ENCODE data around the gene TCF15.

TCF15 gene, protein sequence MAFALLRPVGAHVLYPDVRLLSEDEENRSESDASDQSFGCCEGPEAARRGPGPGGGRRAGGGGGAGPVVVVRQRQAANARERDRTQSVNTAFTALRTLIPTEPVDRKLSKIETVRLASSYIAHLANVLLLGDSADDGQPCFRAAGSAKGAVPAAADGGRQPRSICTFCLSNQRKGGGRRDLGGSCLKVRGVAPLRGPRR

DNA sequence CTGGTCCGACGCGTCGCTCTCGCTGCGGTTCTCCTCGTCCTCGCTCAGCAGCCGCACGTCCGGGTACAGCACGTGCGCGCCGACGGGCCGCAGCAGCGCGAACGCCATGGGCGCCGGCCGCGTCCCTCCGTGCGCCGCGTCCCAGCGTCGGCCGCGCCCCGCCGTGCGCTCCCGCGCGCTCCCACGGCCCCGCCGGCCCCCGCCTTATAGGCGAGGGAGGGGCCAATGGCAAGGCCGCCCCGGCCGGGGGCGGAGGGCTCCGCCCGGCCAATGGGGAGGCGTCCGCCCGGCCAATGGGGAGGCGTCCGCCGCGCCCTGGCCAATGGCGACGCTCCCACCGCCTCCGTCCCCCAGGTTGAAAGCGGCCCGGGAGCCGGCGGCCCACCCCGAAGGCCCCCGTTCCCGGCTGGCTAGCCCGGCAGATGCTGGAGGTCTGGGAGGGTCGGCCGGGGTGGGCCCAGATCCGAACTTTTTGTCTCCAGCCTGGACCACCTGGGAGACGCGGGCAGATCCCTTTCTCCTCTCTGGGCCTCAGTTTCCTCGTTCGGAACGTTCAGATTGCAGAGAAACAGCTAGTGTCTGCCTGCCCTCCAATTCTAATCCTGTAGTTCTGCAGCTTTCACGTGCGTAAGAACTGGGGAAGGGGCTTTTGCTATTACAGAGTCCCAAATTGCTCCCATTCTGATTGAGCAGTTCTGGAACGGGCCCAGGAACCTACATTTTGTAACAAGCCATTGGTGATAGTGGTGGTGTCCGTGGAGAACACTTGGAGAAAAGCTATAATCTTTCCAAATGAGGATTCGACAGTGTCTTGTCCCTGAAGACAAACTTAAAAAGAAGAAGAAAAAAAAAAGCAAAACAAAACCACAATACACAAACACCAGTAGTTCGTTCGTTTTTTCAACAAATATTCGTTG is at the start of gene TCF15:
Gene TCF15, minus strand, starts transcription at position 180 of the 917 bp plus-strand sequence. Its CDS starts 72 bp downstream, at position 108.
- no peak for DNase-seq

DNA sequence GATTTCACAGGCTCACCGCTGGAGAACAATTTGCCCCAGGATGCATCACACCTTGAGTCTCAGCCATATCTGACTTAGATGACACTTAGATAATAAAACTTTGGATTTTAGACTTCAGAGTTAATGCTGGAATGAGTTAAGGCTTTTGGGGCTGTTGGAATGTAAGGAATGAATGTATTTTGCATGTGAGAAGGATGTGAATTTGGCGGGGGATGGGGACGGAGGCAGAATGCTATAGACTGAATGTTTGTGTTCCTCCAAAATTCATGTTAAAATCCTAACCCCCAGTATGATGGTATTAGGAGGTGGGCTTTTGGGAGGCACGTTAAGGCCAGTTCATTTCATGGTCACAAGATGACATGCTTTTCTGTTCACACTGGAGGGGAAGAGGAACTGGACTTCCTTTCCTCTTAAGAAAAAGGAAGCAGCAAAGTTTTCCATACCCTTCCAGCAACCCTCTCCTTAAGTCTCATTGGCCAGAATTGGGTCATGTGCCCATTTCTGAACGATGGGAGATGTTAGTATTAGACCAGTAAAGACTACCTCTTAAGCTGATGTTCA is 48.7 kb upstream of the TCF15 start:
- DNase-seq, result no peak

DNA sequence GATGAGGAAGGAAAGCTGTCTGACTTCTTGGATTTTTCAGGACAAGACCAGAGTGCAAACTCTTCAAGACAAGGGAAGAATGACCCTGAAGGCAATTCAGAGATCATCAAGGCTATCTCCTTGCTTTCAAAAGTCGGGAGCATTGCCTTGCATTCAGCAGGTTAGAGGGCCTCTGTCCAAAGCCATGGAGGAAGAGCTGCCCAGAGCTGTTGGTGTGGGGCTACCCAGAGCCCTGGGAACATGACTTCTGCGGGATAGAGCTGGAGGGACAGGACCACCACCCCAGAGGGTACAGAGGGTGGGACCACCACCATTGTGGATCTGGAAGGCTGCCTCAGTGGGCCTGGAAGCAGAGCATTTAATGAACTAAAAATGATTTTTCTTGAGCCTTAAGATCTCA is 48.1 kb upstream of the TCF15 start:
- DNase-seq, result no peak

DNA sequence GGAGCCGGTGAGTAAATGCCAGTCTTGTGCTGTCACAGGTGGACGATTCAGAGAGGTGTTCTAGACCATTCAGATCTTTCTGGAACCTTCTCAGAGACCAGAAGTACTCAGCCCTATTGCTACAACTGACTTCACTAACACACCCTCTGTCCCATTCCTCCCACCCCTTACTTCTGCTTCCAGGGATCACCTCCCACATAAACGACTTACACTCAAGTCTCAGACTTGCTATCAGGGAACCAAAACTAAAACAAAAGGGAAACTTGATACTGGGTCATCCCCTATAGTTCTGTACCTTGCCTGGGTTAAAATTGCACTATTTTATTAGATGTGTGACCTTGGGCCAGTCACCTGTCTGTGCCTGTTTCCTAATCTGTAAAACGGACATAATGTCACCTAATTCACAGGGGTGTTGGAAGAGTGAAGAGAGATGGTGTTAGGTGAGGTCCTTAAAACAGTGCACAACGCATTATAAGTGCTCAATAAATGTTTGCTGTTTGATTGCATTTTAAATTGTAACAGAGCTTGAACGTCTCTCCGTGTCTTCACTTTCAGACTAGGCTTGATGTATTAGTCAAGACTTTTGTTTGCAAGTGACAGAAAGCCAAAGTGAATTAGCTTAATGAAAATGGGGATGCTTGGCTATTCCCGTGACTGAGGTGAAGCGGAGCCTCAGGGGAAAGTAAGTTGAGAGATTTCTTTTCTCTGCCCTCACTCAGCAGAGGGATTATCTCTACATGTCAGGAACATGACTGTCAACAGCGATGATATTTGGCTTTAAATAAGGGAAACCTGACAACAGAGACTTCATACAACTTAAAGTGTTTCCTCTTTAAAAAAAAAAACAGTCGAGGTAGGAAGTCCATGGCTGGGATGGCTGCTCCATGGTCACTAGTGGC is 45.9 kb upstream of the TCF15 start:
- DNase-seq, result no peak

DNA sequence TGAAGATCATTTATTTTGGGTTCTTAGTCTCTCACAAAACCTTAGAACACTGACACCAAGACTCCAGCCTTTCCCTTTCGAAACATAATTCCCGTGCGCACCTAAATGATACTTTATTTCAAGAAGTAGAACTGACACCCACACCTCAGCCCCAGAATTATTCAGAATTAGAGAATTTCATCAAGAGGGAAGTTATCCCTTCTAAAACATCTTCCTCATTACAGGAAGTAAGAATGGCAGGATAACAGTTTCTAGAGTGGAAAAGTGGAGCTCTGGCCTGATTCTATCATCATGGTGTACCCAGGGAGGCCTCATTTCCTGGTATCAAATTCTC is 44.3 kb upstream of the TCF15 start:
- DNase-seq, result no peak

DNA sequence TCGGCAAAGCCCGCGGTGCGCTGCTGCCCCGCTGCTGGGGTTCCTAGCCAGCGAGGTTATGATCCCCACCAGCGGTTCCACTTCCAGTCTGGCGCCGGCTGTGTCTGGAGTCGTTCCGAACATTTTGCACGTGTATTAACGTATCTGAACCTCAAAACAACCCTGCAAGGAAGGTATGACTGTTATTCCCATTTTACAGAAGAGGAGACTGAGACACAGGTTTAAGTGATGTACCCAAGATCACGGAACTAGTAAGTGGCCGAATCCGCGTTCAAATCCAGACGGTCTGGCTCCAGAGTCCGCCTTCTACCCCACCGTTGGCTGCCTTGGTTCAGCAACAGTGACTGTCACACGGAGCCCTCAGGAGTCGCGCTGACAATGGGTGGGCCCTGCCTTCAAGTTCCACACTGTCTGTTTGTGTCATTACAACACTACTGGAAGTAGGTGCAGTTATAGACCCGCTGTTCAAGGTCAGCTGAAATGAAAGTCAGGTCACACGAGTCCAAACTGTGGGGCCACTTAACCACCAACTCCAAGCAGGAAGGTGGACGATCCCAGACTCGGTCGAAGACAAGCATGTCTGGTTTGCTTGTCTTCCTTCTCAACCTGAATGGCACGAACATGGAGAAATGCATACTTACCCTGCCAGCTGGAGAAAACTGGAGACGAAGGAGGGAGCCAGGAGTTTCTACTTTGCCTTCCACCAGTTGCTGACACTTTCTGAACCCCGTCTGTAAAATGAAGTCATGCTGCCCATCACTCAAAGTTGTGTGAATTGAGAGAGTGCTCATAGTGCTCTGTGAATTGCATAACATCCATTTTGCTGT is 43.7 kb upstream of the TCF15 start:
- DNase-seq, result no peak

DNA sequence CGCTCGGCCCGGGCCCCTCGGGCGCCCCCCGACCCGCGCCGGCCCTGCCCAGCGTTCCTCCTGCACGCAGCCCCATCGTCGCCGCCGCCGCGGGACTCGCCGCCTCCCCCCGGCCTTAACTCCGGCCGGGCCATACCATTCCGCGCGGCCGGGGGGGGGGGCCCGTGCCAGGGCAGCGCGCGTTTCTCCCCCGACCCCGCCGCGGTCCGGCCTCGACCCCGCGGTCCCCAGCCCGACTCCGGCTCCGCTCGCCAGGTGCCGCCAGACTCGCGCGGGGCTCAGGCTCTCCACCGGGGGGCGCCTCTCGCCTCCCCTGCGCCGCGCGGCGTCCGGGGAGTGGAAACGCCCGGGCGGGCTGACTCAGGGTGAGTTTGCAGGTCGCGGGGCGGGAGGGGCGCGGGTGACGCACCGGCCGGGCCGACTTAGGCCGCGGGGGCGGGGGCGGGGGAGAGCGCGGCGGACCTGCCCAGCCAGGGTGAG is 43.0 kb upstream of the TCF15 start, which contains the start of gene SRXN1:
Gene SRXN1, minus strand, starts transcription at position 91 of the 480 bp plus-strand sequence. Its CDS starts 15 bp downstream, at position 76.
- peak; percentile 83 for DNase-seq

DNA sequence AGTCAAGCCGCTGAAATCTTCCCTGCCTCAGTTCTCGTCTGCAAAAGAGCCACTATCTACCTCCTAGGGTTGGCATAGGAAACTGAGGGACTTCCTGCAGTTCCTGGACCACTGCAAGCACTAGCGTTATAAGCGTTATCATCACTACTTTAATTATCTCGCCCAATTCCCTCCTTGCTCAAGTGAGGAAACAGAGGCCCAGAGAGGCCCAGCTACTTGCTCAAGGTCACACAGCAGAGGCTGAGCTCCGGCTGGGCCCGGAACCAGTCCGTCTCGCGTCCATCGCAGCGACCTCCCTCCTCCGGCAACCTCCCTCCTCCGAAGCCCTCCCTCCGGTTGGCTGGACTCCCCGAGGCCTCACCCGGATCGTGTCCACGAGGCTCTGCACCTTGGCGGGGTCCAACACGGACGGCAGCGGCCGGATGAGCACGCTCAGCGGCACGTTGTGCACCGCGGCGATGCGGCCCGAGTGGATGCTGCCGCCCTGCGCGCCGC is 42.6 kb upstream of the TCF15 start:
- DNase-seq, result peak; percentile 21

DNA sequence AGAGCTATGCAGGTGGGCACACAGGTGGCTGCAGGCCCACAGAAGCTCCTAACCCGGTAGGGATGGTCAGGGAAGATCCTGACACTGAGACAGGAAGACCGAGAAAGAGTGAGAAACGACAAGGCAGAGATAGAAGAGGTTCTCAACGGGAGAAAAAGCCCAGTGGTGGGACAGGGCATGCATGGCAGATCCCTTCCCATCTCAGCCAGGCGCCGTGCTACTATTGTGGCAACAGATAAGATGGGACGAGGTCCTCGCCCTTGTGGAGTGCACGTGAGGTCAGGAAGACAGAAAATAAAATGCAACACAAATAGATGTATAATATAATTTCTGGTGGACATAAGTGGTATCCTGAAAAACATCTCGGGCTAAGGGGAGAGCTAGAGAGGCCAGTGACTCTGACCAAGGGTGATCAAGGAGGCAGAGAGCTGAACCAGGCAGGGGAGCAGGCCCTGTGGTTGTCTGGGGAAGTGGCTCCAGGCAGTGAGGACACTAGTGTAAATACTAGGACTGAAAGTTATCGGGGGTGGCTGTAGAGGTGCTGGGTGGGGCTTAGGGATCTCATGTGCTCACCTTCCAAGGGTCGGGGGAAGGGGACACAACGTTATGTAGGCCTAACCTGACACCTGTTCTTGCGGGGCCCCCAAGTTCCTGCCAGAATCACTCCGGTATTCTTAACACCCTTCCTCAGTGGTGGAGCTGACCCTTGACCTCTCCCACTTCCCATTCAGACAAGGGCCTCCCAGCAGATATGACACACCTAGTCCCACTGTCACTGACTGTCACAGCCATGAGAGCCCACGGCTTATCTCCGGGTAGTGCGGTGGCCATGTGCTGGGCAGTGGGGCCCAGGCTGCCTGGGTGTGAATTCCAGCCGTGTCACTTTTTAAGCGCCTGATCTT is 41.9 kb upstream of the TCF15 start:
- DNase-seq, result no peak

DNA sequence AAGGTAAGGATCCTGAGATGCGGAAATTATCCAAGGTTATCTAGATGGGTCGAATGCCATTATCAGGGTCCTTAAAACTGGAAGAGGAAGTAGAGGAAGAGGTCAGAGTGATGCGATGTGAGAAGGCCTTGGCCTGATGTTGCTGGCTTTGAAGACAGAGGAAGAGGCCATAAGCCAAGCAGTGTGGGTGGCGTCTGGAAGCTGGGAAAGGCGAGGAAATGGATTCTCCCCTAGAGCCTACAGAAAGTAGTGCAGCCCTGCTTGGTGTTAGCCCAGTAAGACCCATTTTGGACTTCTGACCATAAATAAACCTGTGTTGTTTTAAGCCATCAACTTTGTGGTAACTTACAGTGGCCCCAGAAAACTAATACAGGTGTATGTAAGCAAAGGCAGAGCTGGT is 40.8 kb upstream of the TCF15 start:
- DNase-seq, result no peak

DNA sequence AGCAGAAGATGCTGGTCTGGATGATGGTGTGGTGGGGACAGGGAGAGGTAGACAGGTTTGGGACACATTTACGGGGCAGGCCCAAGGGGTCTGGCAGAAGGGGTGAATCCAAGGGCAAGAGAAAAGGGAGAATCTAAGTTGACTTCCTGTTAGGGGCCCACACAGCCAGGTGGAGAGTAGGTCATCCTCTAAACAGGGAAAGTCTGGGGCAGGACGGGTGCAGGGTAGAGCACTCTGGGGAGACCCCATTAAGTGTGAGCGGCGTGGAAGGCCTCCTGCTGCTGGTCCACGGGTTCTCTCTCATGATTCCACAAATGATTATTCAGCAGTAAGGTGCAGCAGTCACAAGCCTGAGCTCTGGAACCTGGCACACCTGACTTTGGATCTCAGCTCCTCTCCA is 40.2 kb upstream of the TCF15 start:
- no peak for DNase-seq

DNA sequence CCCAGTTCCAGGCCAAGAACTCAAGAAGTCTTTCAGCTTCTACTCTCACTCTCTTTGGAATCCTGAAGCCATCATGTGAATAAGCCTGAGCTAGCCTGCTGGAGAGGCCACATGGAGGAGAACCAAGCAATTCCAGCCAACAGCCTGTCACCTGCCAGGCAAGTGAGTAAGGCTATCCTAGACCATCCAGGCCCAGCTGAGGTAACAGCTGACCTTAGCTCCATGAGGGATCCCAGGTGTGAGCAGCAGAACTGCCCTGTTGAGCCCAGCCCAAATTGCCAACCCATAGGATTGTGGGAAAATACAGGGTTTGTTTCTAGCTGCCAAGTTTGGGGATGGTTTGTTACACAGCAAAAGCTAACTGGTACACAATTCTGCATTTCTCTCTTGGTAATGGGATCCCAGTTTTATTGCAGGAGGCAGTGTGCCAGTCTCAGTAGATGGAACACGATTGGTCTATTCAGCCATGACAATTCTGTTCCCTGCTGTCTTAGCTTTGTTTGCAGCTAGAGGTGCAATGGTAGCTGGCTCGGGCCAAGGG is 37.4 kb upstream of the TCF15 start:
- DNase-seq, result no peak

DNA sequence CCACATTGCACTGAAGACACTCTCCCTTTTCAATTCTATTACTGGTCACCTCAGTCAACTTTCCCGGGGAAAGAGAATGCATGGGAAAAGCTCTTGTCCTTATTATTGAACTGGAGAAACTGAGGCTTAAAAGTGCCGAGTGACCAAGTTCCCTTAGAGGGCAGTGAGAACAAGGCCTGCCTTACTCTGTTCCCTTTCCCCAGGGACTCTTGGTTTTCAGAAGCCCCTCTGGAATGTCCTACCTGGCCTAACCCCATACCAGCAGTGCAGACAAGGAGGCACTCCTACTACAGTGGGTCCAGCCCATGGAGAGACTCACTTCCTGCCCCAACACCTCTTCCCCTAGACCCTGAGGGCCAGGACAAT is 36.7 kb upstream of the TCF15 start:
- no peak for DNase-seq

DNA sequence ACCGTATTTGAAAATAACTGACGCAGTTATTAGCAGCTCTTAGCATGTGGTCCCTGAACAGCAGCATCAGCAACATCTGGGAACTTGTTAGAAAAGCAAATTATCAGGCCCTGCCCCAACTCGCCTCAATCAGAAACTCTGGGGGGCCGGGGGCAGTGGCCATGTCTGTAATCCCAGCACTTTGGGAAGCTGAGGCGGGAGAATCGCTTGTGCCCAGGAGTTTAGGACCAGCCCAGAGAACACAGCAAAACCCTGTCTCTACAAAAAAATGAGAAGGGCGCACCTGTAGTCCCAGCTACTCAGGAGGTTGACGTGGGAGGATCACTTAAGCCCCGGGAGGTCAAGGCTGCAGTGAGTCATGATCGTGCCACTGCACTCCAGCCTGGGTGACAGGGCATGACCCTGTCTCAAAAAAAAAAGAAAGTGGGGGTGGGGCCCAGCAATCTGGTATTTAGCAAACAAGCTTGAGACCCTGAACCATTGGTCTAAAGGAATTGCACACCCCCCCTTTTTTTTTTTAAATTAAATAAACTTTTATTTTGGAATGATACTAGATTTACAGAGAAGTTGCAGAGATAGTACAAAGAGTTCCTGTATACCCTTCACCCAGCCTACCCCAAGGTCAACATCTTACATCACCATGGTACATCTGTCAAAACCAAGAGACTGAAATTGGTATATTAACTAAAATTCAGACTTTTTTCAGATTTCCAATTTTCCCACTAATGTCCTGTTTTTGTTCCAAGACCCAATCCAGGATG is 36.2 kb upstream of the TCF15 start:
- DNase-seq, result no peak

DNA sequence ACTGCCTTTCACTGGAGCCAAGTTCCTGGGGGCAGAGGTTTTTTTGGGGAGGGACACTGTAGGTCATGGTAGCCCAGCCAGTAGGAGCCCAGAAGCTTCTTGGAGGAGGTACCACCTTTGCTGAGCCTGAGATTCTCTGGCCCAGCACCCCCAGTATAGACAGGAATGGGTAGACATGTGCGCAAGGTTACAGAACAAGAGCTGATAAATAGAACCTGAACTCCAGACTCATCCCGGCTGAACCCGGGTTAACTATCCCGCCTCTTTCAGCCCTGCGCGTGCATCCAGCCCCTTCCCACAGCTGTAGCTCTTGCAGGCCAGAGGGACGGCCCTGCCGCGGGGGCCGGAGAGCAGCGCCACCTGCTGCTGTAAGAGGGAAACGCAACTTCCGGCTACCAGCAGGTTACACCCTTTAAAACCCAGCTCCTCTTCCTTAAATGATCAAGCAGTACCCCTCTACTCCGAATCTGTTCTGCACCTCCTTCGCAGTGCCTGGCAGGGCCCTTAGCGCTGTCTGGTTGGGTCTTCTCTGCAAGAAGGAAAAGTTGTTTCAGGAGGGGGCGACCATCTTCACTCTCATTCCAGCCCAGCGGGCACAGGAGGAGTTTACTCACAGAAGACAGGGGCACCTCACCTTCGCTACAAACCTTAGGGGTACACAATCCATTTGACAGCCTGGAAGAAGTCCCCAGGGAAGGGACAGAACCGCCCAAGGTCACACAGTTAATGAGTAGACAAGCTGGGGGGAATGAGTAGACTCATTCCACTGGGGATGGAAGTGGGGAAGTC is 35.4 kb upstream of the TCF15 start:
- DNase-seq, result peak; percentile 69

DNA sequence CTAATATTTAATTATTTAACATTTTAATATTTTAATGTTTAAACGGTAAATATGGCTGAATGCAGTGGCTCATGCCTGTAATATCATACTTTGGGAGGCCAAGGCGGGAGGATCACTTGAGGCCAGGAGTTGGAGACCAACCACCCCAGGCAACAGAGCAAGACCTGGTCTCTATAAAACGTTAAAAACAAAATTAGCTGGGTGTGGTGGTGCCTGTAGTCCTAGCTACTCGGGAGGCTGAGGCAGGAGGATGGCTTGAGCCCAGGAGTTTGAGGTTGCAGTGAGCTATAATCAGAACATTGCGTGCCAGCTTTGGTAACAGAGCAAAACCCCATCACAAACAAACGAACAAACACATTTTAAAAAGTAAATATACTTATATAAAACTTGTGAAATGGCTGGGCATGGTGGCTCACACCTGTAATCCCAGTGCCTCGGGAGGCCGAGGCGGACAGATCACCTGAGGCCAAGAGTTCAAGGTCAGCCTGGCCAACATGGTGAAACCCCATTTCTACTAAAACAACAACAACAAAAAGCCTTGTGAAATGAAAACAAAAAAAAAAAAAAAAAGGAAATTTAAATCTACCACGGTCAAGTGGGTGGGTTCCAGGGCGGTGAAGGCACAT is 34.7 kb upstream of the TCF15 start:
- DNase-seq, result no peak

DNA sequence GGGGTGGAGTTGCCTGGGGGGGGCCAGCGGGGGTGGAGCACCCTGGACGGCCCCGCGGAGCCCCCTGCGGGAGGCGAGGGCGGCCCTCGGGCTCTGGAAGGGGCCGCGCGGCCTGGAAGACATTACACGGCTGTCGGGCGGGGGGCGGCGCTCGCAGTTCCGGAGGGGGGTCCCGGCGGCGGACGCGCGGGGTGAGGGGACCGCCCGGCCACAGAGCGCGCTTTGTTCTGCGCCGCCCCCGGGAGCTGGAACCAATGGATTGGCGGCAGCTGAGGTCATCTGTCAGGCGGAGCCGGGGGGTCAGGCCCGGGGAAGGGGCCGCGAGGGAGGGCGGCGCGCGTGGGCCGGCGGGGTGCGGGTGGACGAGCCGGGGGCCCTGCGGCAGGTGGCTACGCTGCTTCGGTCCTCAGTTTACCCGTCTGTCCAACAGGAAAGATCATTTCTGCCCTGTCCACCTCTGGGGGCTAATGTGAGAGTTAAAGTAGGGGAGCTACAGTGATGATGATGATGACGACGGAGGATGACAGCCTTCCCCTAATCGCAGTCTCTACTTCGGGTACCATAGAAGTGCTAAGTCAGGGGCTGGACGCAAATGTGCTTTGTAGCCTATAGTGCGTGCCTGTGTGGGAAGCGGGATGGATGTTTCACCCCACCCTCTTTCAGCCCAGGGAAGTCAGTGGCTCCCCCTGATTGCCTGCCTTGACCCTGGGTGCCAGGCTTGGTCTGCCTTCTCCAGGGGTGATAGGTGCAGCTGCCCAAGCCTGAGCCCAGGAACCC is 32.5 kb upstream of the TCF15 start:
- DNase-seq, result no peak
